Activated naive CD4-positive, alpha-beta T cell treated with anti-CD3 and anti-CD28 coated beads, Interleukin-2, amount 10 ng/mL, durations not matched to agents 7 days and 5 days (primary cell): ENCODE results near the gene GAREM1.
"Not testable (repeated sequence)": the region's sequence is repeated elsewhere in the genome, so short reads cannot be mapped to it uniquely, and the experiment has no call there.

ENCODE experiments used
- CTCF ChIA-PET: fragments of 350-600 bp; sonication (Branson Sonifier 250); formaldehyde crosslinking; loops from one replicate; lab custom pipeline; 2021; ENCODE audit warnings: antibody characterized with exemption; lab: Charles Lee
- DNase-seq: peaks from one replicate; pipeline ENCODE4 v3.0.0-alpha.2; 2020
- H3K27ac Mint-ChIP-seq: one replicate; pipeline ENCODE4 v1.8.0; 2021; ENCODE audit warnings: mild to moderate bottlenecking, moderate library complexity, mixed read lengths
- H3K27me3 Mint-ChIP-seq: one replicate; pipeline ENCODE4 v1.8.0; 2021; ENCODE audit warnings: mild to moderate bottlenecking, mixed read lengths
- H3K36me3 Mint-ChIP-seq: one replicate; pipeline ENCODE4 v1.8.0; 2021; ENCODE audit warnings: mixed read lengths
- H3K4me1 Mint-ChIP-seq: one replicate; pipeline ENCODE4 v1.8.0; 2021; ENCODE audit warnings: mixed read lengths
- H3K4me3 Mint-ChIP-seq: one replicate; pipeline ENCODE4 v1.8.0; 2021; ENCODE audit warnings: mild to moderate bottlenecking, moderate library complexity, mixed read lengths
- H3K9me3 Mint-ChIP-seq: one replicate; pipeline ENCODE4 v1.8.0; 2021; ENCODE audit warnings: mixed read lengths

GAREM1 gene

DNA sequence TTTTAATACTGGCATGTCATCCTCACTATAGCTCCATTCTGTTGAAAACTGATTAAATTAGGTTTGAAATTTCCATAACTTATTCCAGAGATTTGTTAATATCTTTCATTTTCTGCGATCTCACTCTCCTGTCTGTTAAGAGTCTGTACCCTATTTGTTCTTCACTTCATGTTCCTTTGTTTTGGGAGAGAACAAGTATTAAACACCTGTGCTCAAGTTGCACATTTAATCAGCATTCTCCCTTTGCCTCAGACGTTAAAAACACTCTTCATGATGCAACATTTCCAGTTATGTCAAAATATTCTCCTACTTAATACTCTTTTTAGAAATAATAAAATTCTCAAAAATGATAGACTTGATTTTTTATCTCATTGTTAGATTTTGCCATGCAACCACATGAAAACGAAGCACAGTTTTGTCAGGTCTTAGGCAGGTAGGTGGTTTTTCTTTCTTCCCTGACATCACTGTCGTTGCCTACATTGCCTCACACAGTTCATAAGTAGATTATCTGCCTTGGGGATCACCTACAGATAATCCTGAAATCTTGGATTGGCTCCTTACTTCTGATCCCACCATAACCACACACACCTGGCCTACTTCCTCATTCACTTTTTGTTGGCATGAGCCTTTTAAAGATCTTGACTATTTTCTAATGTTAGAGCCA lies 109.9 kb downstream of the GAREM1 start:
- DNase-seq = no peak
- H3K9me3 Mint-ChIP-seq = no peaks in the 10 kb centered on the region
- no peak overlapping the region for H3K4me3 Mint-ChIP-seq
- H3K4me1 Mint-ChIP-seq = no peaks in the 10 kb centered on the region
- CTCF ChIA-PET = no interaction called here
- H3K36me3 Mint-ChIP-seq = no peaks in the 10 kb centered on the region
- H3K27me3 Mint-ChIP-seq = no peaks in the 10 kb centered on the region
- H3K27ac Mint-ChIP-seq = no peak overlapping the region

DNA sequence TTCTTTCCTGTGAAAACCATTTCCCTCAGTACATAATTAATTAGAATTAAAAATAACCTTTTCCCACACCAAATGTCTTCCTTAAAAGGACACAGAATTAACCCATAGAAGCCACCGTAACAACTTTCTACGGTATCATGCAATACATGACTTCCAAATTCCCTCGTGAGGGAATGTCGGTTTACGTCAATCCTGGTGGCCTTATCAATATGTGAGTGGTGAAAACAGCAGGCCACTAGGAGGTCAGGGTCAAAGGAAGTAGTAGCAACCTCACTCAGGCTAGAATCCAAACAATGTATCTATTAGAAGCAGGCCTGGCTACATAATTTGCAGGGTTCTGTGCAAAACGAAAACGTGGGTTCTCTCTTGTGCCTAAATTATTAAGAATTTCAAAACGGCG lies 112.2 kb downstream of the GAREM1 start:
- Mint-ChIP-seq H3K4me1 (no peaks in the 10 kb centered on the region), H3K27ac (no peak overlapping the region), H3K4me3 (no peak overlapping the region), H3K9me3 (no peaks in the 10 kb centered on the region), H3K36me3 (no peaks in the 10 kb centered on the region), H3K27me3 (peaks cover 5% of the 10 kb centered on the region)
- CTCF ChIA-PET = no interaction called here
- no peak for DNase-seq

DNA sequence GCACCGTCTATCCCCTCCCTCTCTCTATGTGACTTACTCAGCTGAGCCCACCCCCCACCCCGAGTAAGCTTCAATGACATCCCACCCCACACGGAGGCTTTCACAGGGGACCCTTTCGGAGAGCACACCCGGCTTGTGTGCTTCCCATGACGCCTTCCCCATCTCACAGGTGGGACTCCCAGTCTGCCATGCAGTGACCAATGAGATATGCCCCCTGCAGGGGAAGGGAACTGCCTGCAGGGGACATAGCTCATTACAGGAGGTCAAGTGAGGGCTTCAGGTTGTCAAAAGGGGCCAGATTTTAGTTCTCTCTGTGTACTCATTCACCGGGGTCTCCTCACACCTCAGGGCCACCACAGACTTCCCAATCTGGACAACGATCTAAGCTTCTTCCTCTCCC lies 112.6 kb downstream of the GAREM1 start:
- CTCF ChIA-PET = no interaction called here
- H3K36me3 Mint-ChIP-seq = no peaks in the 10 kb centered on the region
- no peaks in the 10 kb centered on the region for H3K4me1 Mint-ChIP-seq
- H3K9me3 Mint-ChIP-seq = no peaks in the 10 kb centered on the region
- H3K4me3 Mint-ChIP-seq = no peak overlapping the region
- no peak for DNase-seq
- H3K27ac Mint-ChIP-seq = no peak overlapping the region
- H3K27me3 Mint-ChIP-seq = peaks cover 5% of the 10 kb centered on the region

DNA sequence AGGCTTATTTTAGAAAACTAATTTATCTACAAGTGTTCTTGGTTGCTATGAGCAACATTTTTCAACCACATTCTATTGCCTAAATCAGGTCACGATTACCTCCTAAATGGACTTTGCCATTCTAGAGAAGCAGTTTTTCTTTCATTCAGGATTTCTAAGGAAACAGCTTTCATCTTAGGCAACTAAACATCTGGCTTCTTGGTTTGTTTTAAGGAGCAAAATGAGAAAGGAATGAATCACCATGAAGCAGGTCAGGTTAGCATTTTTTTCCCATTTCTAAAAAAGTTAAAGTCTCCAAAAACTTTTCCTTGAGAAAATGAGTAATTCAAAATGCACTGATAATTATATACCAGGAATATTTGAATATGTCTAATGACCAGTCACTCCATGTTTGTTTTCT lies 114.8 kb downstream of the GAREM1 start:
- Mint-ChIP-seq H3K4me3 (no peak overlapping the region), H3K9me3 (no peaks in the 10 kb centered on the region), H3K27me3 (peaks cover 9% of the 10 kb centered on the region), H3K36me3 (no peaks in the 10 kb centered on the region), H3K27ac (no peak overlapping the region), H3K4me1 (no peaks in the 10 kb centered on the region)
- CTCF ChIA-PET = no interaction called here
- DNase-seq = no peak

DNA sequence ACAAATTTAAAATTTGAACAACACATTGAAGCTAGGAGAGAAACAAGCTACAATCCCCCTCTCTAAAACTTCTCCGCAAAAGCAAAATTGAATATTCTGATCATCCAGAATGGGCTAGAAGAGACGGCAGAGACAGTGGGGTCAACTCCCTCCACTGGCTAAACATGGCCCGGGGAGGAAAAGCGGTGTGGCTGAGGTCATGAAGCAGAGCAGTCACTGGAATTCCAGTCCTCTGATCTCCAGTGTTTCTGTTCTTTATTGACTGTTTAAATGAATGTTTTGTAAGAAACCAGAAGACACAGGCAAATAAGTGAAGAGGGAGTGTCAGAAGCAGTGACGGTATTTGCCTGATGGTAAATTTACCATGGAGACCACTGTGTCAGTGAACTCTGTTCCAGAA lies 116.2 kb downstream of the GAREM1 start:
- Mint-ChIP-seq H3K4me1 (no peaks in the 10 kb centered on the region), H3K27me3 (peaks cover 9% of the 10 kb centered on the region), H3K9me3 (no peaks in the 10 kb centered on the region), H3K27ac (no peak overlapping the region), H3K4me3 (no peak overlapping the region), H3K36me3 (no peaks in the 10 kb centered on the region)
- CTCF ChIA-PET = no interaction called here
- no peak for DNase-seq

DNA sequence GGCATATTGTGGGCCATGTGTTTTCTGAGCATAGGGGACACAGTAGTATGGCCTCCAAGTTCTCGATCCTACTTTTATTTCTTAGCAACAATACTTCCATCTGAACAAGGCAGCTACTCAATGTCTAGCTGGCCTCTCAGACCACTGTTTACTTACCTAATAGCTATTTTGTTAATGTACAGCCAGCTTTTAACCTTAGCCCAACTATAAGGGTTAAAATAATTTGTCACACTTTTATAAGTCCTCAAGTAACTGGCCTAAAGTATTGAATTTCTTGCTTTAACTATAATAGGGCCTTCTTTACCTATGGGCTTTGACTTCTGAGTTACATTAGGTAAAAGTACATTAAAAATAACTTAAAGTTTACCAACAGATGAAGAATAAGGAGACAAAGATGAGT lies 117.4 kb downstream of the GAREM1 start:
- no peaks in the 10 kb centered on the region for H3K36me3 Mint-ChIP-seq
- CTCF ChIA-PET = no interaction called here
- no peak overlapping the region for H3K4me3 Mint-ChIP-seq
- H3K4me1 Mint-ChIP-seq = no peaks in the 10 kb centered on the region
- H3K27me3 Mint-ChIP-seq = peaks cover 9% of the 10 kb centered on the region
- H3K9me3 Mint-ChIP-seq = no peaks in the 10 kb centered on the region
- no peak overlapping the region for H3K27ac Mint-ChIP-seq
- DNase-seq = no peak

DNA sequence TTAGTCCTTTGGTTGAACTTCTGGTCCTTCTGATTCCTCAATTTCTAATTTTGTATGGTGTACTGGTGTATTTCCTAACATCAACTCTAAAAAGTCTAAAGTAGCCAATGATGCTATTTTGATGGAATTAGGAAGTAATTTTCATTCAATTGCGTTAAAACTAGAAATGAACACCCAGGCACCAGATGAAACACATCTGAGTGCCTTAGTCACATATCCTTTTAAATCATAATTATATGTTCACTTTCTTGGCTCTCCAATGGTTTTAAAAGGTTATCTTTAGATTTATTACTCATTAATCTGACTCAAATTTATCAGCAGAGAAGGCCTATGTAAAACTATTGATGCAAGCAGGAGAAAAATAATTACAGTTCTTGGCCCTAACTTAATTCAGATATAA lies 119.7 kb downstream of the GAREM1 start:
- H3K4me1 Mint-ChIP-seq = no peaks in the 10 kb centered on the region
- CTCF ChIA-PET = no interaction called here
- peaks cover 9% of the 10 kb centered on the region for H3K27me3 Mint-ChIP-seq
- H3K36me3 Mint-ChIP-seq = no peaks in the 10 kb centered on the region
- no peak for DNase-seq
- no peak overlapping the region for H3K4me3 Mint-ChIP-seq
- H3K9me3 Mint-ChIP-seq = no peaks in the 10 kb centered on the region
- H3K27ac Mint-ChIP-seq = no peak overlapping the region

DNA sequence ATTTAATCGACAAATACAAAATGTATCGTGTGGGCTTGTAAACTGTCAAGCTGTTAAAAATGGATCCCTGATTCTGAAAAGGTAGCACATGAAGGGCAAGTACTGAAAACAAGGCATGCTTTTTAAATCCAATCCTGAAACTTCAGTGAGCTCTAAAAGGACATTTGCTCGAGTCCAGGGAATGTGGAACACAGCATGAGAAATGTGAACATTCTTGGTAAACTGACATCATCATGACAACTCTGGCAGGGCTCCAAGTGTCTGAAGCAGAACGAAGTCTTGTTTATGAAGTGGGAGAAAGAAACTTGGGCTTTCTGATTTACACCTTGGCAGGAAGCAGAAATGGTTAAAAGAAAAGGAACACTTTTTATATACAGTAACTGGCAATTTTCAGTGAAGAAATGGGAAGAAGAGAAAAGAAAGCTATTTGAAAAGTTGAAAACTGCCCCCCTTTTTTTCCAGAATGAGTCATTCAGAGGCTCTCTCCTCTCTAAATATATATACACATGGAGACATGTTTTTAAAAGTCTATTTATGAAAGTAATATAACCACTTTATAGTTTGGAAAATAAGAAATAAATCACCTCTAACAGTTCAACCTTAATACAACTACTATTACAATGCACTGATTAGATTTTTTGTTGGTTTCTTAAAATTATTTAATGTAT lies 120.8 kb downstream of the GAREM1 start:
- CTCF ChIA-PET = no interaction called here
- DNase-seq = no peak
- no peaks in the 10 kb centered on the region for H3K36me3 Mint-ChIP-seq
- no peak overlapping the region for H3K4me3 Mint-ChIP-seq
- no peak overlapping the region for H3K27ac Mint-ChIP-seq
- H3K27me3 Mint-ChIP-seq = peaks cover 9% of the 10 kb centered on the region
- no peaks in the 10 kb centered on the region for H3K9me3 Mint-ChIP-seq
- no peaks in the 10 kb centered on the region for H3K4me1 Mint-ChIP-seq

DNA sequence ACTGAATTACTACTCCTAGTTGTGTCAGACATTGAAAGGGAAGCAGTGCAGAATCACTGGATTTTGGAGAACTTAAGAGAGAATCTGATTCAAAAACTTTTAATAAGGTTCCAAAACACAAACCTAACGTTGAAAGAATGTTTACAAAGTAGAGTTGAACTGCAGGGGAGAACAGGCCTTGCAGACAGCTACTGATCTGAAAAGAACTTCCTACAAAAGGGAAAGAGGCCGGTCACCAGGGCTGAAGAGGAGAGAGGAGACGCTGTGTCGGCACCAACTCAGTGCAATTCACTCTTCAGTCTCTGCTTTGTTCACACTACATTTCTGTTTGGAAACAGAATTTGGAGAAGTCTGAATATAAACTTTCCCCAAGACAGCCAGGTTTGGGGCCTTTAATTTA lies 124.0 kb downstream of the GAREM1 start:
- H3K27me3 Mint-ChIP-seq = peaks cover 3% of the 10 kb centered on the region
- no peaks in the 10 kb centered on the region for H3K9me3 Mint-ChIP-seq

DNA sequence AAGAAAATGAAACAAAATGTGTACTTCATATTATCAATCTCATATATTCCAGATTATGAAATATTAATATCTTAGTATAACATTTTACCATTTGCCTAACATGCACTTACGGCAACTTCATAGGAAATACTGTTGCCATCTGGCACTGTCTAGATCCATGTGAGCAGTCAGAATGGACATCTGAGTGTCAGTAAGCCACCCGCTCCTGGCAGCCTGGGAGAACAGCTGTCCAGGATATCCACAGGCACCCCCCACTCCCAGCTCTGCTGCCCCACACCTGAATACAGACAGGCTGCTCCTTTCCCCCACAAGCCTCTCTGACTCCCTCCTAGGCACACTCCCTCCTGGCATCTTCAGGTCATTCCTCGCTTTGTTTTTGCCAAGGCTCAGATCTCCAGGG lies 127.0 kb downstream of the GAREM1 start:
- H3K27ac Mint-ChIP-seq = no peak overlapping the region
- no peak for DNase-seq
- no peaks in the 10 kb centered on the region for H3K36me3 Mint-ChIP-seq
- H3K4me1 Mint-ChIP-seq = no peaks in the 10 kb centered on the region
- peaks cover 7% of the 10 kb centered on the region for H3K27me3 Mint-ChIP-seq
- CTCF ChIA-PET = no interaction called here
- no peak overlapping the region for H3K4me3 Mint-ChIP-seq
- no peaks in the 10 kb centered on the region for H3K9me3 Mint-ChIP-seq

More for the DNA sequence above, 124.0 kb downstream of the GAREM1 start:
- DNase-seq = no peak
- Mint-ChIP-seq H3K4me1 (no peaks in the 10 kb centered on the region), H3K27ac (no peak overlapping the region), H3K4me3 (no peak overlapping the region), H3K36me3 (no peaks in the 10 kb centered on the region)
- CTCF ChIA-PET = no interaction called here

DNA sequence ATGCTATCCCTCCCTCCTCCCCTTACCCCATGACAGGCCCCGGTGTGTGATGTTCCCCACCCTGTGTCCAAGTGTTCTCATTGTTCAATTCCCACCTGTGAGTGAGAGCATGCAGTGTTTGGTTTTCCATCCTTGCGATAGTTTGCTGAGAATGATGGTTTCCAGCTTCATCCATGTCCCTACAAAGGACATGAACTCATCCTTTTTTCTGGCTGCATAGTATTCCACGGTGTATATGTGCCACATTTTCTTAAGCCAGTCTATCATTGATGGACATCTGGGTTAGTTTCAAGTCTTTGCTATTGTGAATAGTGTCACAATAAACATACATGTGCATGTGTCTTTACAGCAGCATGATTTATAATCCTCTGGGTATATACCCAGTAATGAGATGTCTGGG lies 129.6 kb downstream of the GAREM1 start:
- CTCF ChIA-PET, H3K36me3 Mint-ChIP-seq, H3K27ac Mint-ChIP-seq: not testable (repeated sequence)

DNA sequence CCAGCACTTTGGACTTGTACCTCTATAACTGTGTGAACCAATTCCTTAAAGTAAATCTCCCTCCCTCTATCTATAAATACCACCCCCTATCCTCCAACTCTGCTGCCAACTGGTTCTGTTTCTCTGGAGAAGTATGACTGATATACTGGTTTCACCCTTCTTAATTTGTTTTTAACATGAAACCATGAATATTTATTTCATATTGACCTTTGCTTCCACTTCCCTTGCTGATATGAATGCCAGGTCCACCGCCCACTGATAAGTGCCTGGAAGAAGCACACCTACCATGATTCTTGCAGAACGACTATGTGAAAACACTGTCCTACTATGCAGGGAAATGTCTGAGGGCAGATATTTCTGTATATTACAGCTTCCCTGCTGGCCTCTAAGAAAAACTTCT lies 131.6 kb downstream of the GAREM1 start:
- Mint-ChIP-seq H3K36me3 (no peaks in the 10 kb centered on the region), H3K4me3 (no peak overlapping the region), H3K9me3 (no peaks in the 10 kb centered on the region), H3K4me1 (no peaks in the 10 kb centered on the region), H3K27me3 (peaks cover 7% of the 10 kb centered on the region), H3K27ac (no peak overlapping the region)
- CTCF ChIA-PET = no interaction called here
- DNase-seq = no peak

More for the DNA sequence above, 129.6 kb downstream of the GAREM1 start:
- not testable (repeated sequence) for H3K4me3 Mint-ChIP-seq, DNase-seq, H3K9me3 Mint-ChIP-seq, H3K4me1 Mint-ChIP-seq, H3K27me3 Mint-ChIP-seq

DNA sequence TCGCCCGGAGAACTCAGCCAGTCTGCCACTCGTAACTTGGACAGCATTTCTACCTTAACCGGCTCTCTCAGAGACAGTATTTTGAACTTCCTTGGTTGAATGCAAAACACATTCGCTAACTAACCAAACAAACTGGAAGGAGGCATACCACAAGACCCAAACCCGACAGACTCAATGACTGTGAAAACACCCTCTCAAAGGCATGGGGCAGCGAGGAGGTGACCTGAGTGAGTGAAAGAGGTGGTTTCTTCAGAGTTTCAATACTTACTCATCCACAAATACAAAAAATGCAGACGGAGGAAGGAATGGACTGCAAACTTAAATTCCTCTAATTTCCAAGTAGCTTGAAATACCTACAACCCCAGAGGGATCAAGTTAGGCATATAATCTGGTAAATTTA lies 132.9 kb downstream of the GAREM1 start:
- no peaks in the 10 kb centered on the region for H3K4me1 Mint-ChIP-seq
- H3K27ac Mint-ChIP-seq = no peak overlapping the region
- DNase-seq = no peak
- H3K9me3 Mint-ChIP-seq = no peaks in the 10 kb centered on the region
- H3K4me3 Mint-ChIP-seq = no peak overlapping the region
- H3K36me3 Mint-ChIP-seq = no peaks in the 10 kb centered on the region
- CTCF ChIA-PET = no interaction called here
- H3K27me3 Mint-ChIP-seq = peaks cover 3% of the 10 kb centered on the region

DNA sequence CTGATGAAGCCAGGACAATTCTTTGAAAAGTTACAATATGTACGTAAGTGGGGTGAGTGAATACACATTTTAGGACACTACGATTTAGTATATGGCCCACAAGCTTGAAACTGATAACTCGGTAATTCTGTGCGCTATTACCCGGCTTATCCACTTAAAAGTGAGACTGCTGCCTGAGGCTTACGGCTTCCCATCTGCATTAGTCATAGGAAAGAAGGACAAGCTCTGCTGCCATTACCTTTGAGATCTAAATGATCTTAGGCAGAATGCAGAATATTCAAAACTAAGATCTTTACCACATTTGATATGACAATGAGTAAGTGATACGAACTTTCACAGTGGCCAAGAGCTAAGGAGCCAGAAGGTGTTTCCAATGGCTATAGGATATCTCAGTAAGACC lies 133.3 kb downstream of the GAREM1 start:
- Mint-ChIP-seq H3K4me1 (no peaks in the 10 kb centered on the region), H3K36me3 (no peaks in the 10 kb centered on the region), H3K27me3 (peaks cover 3% of the 10 kb centered on the region), H3K4me3 (no peak overlapping the region), H3K9me3 (no peaks in the 10 kb centered on the region), H3K27ac (no peak overlapping the region)
- CTCF ChIA-PET = no interaction called here
- DNase-seq = no peak

DNA sequence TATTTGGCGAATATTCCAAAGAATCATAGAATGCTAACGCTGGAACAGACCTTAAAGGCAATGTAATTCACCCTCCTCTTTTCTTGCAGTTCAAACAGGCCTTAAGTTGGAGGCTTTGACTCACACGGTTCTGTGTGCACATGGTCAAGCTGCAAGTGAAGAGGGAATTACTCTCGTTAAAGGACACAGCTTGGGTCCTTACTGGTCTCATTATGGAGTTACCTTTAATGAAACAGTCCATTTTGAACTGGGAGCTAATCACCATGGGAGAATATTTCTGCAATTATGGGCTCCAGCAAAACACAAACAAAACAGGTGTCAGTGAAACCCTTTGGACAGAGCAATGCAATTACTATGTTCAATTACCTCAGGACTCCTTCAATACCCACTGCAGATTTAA lies 135.5 kb downstream of the GAREM1 start:
- H3K9me3 Mint-ChIP-seq = no peaks in the 10 kb centered on the region
- H3K27ac Mint-ChIP-seq = no peak overlapping the region
- no peak for DNase-seq
- no peaks in the 10 kb centered on the region for H3K36me3 Mint-ChIP-seq
- peaks cover 2% of the 10 kb centered on the region for H3K27me3 Mint-ChIP-seq
- H3K4me1 Mint-ChIP-seq = no peaks in the 10 kb centered on the region
- no peak overlapping the region for H3K4me3 Mint-ChIP-seq
- CTCF ChIA-PET = no interaction called here
